BLaER1 (cell line): Measurements from ENCODE around the gene GRIN1.

Experiments used
- H3K27ac ChIP-seq: shearing (Covaris generic); formaldehyde crosslinking; 2 replicates; pipeline ENCODE4 v1.8.1; 2022
- H3K27me3 ChIP-seq: shearing (Covaris generic); formaldehyde crosslinking; 2 replicates; pipeline ENCODE4 v1.8.1; 2022
- H3K36me3 ChIP-seq: shearing (Covaris generic); formaldehyde crosslinking; 2 replicates; pipeline ENCODE4 v1.8.1; 2022
- H3K4me1 ChIP-seq: shearing (Covaris generic); formaldehyde crosslinking; 2 replicates; pipeline ENCODE4 v1.8.1; 2022
- H3K4me2 ChIP-seq: shearing (Covaris generic); formaldehyde crosslinking; 2 replicates; pipeline ENCODE4 v1.8.1; 2022
- H3K4me3 ChIP-seq: shearing (Covaris generic); formaldehyde crosslinking; 2 replicates; pipeline ENCODE4 v1.8.1; 2022
- H3K9ac ChIP-seq: shearing (Covaris generic); formaldehyde crosslinking; 2 replicates; pipeline ENCODE4 v1.8.1; 2022
- H3K9me3 ChIP-seq: shearing (Covaris generic); formaldehyde crosslinking; 2 replicates; pipeline ENCODE4 v1.8.1; 2022
- H4K20me1 ChIP-seq: shearing (Covaris generic); formaldehyde crosslinking; 2 replicates; pipeline ENCODE4 v1.8.1; 2022
- Cebpa-rat ChIP-seq: shearing (Covaris generic); IDR thresholded peaks from 2 replicates; pipeline ENCODE4 v1.8.1; 2022

The GRIN1 gene

DNA sequence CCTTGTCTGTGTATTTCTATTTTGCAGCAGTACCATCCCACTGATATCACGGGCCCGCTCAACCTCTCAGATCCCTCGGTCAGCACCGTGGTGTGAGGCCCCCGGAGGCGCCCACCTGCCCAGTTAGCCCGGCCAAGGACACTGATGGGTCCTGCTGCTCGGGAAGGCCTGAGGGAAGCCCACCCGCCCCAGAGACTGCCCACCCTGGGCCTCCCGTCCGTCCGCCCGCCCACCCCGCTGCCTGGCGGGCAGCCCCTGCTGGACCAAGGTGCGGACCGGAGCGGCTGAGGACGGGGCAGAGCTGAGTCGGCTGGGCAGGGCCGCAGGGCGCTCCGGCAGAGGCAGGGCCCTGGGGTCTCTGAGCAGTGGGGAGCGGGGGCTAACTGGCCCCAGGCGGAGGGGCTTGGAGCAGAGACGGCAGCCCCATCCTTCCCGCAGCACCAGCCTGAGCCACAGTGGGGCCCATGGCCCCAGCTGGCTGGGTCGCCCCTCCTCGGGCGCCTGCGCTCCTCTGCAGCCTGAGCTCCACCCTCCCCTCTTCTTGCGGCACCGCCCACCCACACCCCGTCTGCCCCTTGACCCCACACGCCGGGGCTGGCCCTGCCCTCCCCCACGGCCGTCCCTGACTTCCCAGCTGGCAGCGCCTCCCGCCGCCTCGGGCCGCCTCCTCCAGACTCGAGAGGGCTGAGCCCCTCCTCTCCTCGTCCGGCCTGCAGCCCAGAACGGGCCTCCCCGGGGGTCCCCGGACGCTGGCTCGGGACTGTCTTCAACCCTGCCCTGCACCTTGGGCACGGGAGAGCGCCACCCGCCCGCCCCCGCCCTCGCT, 29.0 kb downstream of the GRIN1 start:
- Histone ChIP-seq H3K27ac (peak overlapping the region; percentile 97; the same call in 1 of the 2 replicates), H3K4me2 (peak overlapping the region; percentile 96), H3K4me1 (peaks cover 76% of the 10 kb centered on the region), H3K36me3 (peaks cover 21% of the 10 kb centered on the region; the same call in 1 of the 2 replicates), H3K27me3 (peaks cover 12% of the 10 kb centered on the region; the same call in 1 of the 2 replicates), H3K4me3 (peak overlapping the region; percentile 82), H3K9me3 (no peaks in the 10 kb centered on the region), H3K9ac (peak overlapping the region; percentile 84), H4K20me1 (peaks cover 46% of the 10 kb centered on the region)
- TF ChIP-seq Cebpa-rat, result no peak

DNA sequence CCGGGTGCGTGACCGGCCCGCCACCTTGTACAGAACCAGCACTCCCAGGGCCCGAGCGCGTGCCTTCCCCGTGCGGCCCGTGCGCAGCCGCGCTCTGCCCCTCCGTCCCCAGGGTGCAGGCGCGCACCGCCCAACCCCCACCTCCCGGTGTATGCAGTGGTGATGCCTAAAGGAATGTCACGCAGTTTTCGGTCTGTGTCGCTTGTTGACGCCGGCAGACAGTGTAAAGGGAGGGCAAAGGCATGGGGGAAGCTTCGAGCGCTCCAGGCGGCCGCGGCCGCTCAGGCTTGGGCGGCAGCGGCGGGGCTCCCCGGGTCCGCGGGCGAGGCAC, 29.6 kb downstream of the GRIN1 start:
- TF ChIP-seq Cebpa-rat, result no peak
- Histone ChIP-seq H3K27me3 (peaks cover 12% of the 10 kb centered on the region; the same call in 1 of the 2 replicates), H3K27ac (peak overlapping the region; percentile 97), H3K4me1 (peaks cover 82% of the 10 kb centered on the region), H3K4me2 (peak overlapping the region; percentile 96), H3K9ac (peak overlapping the region; percentile 84), H3K36me3 (peaks cover 19% of the 10 kb centered on the region; the same call in 1 of the 2 replicates), H4K20me1 (peaks cover 46% of the 10 kb centered on the region), H3K4me3 (peak overlapping the region; percentile 82), H3K9me3 (no peaks in the 10 kb centered on the region)

DNA sequence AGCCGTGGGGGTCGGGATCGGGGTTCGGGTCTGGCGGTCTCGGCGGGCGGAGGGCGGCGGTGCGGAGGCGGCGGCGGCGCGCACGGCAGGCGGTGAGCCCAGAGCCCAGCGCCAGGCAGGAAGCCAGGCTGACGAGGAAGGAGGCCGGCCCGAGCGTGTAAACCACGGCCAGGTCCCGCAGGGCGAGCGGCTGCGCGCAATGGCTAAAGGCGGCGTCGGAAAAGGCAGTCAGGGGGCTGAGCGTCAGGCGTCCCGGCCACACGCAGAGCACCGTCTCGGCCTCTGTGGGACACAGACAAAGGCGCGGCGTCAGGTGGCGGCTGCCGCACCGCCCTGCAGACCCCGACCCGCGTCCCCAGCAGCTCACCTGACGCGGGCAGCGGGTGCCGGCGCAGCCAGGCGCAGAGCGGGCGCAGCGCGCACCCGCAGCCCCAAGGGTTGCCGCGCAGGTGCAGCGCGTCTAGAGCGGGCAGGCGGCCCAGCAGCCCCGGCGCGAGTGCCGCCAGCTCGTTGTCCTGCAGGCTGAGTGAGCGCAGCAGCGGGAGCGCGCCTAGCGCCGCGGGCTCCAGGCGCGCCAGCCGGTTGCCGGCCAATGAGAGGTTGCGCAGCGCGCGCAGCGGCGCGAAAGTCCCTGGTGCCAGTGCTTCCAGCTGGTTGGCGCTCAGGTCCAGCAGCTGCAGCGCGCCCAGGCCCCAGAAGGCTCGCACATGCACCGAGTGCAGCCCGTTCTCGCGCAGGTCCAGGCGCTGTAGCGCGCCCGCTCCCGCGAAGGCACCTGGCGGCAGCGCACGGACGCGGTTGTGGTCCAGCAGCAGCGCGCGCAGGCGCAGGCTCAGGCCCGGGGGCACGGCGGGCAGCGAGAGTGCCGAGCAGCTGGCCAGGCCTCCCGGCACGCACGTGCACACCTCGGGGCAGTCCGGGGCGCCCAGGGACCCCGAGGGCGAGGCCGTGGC, 30.2 kb downstream of the GRIN1 start:
- no peak for TF ChIP-seq Cebpa-rat
- Histone ChIP-seq H3K4me2 (peak overlapping the region; percentile 96), H3K27me3 (peaks cover 12% of the 10 kb centered on the region; the same call in 1 of the 2 replicates), H3K27ac (peak overlapping the region; percentile 97), H4K20me1 (peaks cover 39% of the 10 kb centered on the region), H3K9me3 (no peaks in the 10 kb centered on the region), H3K36me3 (peaks cover 13% of the 10 kb centered on the region; the same call in 1 of the 2 replicates), H3K4me3 (peak overlapping the region; percentile 82), H3K4me1 (peaks cover 88% of the 10 kb centered on the region), H3K9ac (peak overlapping the region; percentile 84)

DNA sequence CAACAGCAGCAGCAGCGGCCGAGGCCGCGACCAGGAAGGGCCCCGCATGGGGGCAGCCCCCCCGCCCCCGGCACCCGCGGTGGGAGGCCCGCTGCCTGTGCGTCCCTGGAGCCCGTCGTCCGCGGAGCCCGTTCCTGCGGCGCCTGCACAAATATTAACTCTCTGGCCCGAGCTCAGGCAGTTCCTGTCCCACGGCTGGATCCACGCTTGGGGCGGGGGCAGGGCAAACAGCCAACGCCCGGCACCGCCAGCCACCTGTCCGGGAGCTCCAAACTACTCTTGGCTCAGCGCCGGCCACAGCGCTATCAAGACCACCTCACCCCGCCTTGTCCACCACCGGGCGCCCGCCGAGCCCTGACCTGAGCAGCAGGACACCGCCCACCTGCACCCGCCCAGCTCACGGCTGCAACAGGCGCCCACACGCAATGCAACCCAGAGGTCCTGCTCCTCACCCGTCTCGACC, 31.0 kb downstream of the GRIN1 start, which contains the start of gene LRRC26:
LRRC26 (minus strand) TSS at position 156 of the 463 bp plus-strand sequence; CDS start at position 48, 108 bp downstream.
- H3K36me3 ChIP-seq, result peaks cover 6% of the 10 kb centered on the region; the same call in 1 of the 2 replicates
- H3K9ac ChIP-seq, result peak within 1 kb of the TSS; percentile 84
- no peaks in the 10 kb centered on the region for H3K9me3 ChIP-seq
- H4K20me1 ChIP-seq, result peaks cover 32% of the 10 kb centered on the region
- no peak for TF ChIP-seq Cebpa-rat
- peak within 1 kb of the TSS; percentile 97 for H3K27ac ChIP-seq
- peak within 1 kb of the TSS; percentile 96 for H3K4me2 ChIP-seq
- peaks cover 12% of the 10 kb centered on the region; the same call in 1 of the 2 replicates for H3K27me3 ChIP-seq
- H3K4me1 ChIP-seq, result peaks cover 86% of the 10 kb centered on the region
- peak within 1 kb of the TSS; percentile 82 for H3K4me3 ChIP-seq

DNA sequence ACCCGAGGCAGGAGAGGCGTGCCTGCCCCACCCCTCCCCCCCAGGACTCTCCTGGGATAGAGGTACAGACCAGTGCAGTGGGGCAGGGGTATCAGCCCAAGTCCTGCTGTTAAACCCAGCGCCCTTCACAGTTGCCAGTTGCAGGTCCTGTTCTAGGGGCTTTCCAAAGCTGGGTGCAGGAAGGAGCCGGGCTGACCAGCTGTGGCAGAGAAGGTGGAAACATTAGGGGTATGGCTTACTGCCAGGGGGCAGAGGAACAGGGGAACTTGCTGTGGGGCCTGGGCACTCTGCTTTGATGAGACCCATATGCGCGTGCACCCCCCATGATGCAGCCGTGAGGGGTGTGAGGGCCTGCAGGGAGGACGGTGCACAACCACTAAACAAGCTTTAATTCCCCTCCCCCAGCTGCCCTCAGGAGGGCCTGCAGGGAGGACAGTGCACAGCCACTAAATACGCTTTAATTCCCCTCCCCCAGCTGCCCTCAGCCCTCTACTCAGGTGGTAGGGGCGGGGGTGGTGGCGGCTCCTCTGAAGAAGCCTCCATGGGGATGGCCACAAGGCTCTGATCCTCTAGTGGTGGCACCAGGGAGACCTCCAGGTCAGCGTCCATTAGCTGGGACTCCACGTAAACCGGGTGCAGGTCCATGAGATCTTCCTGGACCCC, 31.7 kb downstream of the GRIN1 start:
- H4K20me1 ChIP-seq, result peaks cover 27% of the 10 kb centered on the region
- peak overlapping the region; percentile 96 for H3K4me2 ChIP-seq
- peaks cover 12% of the 10 kb centered on the region; the same call in 1 of the 2 replicates for H3K27me3 ChIP-seq

DNA sequence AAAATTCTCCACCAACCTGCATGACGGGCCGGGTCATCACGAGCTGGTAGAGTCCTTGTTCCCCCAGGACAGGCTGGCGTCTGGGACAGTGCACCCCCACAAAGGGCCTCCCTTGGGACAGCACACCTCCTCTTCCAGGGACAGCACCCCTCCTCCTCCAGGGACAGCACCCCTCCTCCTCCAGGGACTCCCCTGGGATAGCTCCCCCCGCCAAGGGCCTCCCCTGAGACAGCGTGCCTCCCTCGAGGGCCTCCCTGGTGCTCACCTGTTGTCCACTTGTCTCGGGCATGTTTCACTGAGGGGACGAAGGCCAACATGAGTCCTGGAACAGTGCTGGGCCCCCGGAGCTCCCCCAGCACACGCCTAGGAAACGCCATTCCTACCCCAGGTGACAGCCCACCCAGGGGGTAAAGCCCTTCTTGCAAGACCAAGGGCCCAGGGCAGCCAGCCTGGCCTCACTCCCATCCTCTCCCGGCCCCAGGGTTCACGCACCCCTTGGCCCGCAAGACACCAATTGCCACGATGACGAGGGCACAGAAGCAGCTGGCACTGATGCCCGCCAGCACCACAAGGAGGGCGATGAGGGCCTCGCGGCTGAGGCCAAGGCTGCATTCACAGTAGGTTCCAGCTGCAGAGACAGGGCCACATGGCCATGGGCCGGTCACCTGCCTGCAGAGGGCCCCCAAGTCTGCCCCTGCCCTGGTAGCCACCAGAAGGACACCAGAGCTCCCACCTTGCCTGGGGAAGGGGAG, 32.4 kb downstream of the GRIN1 start:
- peaks cover 24% of the 10 kb centered on the region for H4K20me1 ChIP-seq
- H3K9ac ChIP-seq, result peak overlapping the region; percentile 86
- H3K9me3 ChIP-seq, result no peaks in the 10 kb centered on the region
- peak overlapping the region; percentile 96 for H3K4me2 ChIP-seq
- H3K36me3 ChIP-seq, result no peaks in the 10 kb centered on the region
- H3K27ac ChIP-seq, result peak overlapping the region; percentile 97
- no peak for TF ChIP-seq Cebpa-rat
- H3K4me3 ChIP-seq, result peak overlapping the region; percentile 56; the same call in 1 of the 2 replicates
- H3K4me1 ChIP-seq, result peaks cover 86% of the 10 kb centered on the region
- H3K27me3 ChIP-seq, result peaks cover 12% of the 10 kb centered on the region; the same call in 1 of the 2 replicates

More for the DNA sequence above, 31.7 kb downstream of the GRIN1 start:
- peaks cover 86% of the 10 kb centered on the region for H3K4me1 ChIP-seq
- no peak for TF ChIP-seq Cebpa-rat
- H3K27ac ChIP-seq, result peak overlapping the region; percentile 97
- H3K9ac ChIP-seq, result peak overlapping the region; percentile 86
- peak overlapping the region; percentile 82 for H3K4me3 ChIP-seq
- peaks cover 3% of the 10 kb centered on the region; the same call in 1 of the 2 replicates for H3K36me3 ChIP-seq
- H3K9me3 ChIP-seq, result no peaks in the 10 kb centered on the region

DNA sequence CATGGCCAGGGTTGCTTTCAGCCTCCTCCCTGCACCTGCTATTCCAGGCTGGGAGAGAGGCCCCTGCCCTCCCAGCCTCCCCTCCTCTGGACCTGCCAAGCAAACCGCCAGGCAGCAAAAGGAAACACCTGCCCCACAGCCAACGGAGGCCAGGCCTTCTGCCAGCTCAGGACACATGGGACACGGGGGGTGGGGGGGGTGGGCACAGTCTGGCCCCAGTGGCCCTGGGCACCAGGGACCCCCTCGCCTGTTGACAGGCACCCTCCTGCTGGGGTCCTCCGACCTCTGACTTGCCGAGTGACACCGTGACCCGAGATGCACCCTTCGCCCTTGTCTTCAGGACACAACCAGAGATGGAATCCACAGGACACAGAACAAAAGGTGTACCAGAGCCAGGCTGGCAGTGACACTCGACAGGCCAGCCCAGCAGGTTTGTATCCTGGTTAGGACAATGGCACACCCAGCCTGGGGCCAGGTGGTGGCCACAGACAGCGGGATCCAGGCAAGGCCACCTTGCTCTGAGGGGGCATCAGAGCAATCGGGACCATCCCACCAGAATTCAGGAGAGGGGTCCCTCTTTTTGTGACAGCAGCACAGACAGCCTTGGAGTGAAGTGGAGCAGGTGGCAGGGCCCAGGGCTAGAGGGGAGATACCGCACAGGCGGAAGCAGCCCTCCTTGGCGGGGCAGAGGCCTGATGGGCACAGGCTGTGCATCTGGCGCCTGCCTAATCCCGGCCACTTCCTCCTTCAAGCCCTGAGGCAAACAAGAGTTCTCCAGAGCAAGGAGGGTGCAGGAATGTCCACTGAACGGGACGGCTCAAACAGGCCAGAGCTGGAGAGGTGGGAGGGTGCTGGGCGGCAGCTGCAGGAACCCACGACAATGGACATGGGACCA, 34.2 kb downstream of the GRIN1 start:
- H3K36me3 ChIP-seq, result peaks cover 15% of the 10 kb centered on the region
- TF ChIP-seq Cebpa-rat, result no peak
- peak overlapping the region; percentile 86 for H3K9ac ChIP-seq
- H3K27me3 ChIP-seq, result no peaks in the 10 kb centered on the region; the same call in 1 of the 2 replicates
- H3K4me3 ChIP-seq, result peak overlapping the region; percentile 56
- H3K27ac ChIP-seq, result peak overlapping the region; percentile 97
- H3K4me1 ChIP-seq, result peaks cover 76% of the 10 kb centered on the region
- no peaks in the 10 kb centered on the region for H3K9me3 ChIP-seq
- H4K20me1 ChIP-seq, result peaks cover 22% of the 10 kb centered on the region
- peak overlapping the region; percentile 96 for H3K4me2 ChIP-seq
